ENCODE data around the gene CANX. TPM values are rescaled to one million over a fixed set of nuclear protein-coding genes. Genes with fewer than 3 reads are reported as not detected.
A peak's percentile ranks its signal among the peaks of the same experiment; 100 is the strongest.

The CANX gene
- total and polyA plus RNA-seq, 9 of the 15 experiments (the other 6 are each of a cell fraction or from before 2014, with no cell fraction given), result 155 to 893 (median 589) TPM

DNA sequence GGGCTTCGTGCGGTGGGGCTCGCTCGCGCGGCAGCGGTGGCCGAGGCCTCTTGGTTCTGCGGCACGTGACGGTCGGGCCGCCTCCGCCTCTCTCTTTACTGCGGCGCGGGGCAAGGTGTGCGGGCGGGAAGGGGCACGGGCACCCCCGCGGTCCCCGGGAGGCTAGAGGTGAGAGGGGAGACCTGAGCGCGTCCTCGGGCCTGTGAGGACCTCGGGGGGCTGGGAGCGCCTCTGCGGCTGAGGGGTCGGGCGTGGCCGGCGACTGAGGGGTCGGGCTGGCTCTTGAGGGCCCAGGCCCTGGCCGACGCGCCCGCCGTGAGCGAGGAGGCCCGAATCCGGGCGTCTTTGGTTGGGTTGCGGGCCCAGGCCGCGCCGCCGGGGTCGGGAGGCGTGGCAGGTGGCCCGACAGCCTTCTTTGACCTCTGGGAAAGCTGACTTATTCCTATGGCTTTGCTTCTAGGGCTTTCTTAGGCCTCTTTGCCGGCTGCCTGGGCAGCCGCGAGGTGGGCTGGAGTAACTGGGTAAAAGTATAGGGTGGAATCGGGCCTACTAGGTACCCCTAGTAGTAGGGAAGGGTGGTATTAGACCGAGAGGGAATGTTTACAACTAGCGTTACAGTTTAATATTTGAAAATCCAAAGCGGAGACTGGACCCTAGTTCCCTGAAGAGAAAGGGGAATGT is at the start of gene CANX (continued):
- TF ChIP-seq, protein P1, sequence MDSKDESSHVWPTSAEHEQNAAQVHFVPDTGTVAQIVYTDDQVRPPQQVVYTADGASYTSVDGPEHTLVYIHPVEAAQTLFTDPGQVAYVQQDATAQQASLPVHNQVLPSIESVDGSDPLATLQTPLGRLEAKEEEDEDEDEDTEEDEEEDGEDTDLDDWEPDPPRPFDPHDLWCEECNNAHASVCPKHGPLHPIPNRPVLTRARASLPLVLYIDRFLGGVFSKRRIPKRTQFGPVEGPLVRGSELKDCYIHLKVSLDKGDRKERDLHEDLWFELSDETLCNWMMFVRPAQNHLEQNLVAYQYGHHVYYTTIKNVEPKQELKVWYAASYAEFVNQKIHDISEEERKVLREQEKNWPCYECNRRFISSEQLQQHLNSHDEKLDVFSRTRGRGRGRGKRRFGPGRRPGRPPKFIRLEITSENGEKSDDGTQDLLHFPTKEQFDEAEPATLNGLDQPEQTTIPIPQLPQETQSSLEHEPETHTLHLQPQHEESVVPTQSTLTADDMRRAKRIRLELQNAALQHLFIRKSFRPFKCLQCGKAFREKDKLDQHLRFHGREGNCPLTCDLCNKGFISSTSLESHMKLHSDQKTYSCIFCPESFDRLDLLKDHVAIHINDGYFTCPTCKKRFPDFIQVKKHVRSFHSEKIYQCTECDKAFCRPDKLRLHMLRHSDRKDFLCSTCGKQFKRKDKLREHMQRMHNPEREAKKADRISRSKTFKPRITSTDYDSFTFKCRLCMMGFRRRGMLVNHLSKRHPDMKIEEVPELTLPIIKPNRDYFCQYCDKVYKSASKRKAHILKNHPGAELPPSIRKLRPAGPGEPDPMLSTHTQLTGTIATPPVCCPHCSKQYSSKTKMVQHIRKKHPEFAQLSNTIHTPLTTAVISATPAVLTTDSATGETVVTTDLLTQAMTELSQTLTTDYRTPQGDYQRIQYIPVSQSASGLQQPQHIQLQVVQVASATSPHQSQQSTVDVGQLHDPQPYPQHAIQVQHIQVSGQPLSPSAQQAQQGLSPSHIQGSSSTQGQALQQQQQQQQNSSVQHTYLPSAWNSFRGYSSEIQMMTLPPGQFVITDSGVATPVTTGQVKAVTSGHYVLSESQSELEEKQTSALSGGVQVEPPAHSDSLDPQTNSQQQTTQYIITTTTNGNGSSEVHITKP (IDR thresholded peaks at IDR 0.05; ENCODE audit: partially characterized antibody), result no peak
- TF ChIP-seq ZNF408 (CRISPR knock-in tag; IDR thresholded peaks at IDR 0.05; ENCODE audit: low read depth) (no peak), MEF2D (tag; conservative IDR thresholded peaks at IDR 0.05; ENCODE audit: low read depth) (no peak), ZNF695 (CRISPR knock-in tag; IDR thresholded peaks at IDR 0.05) (no peak), FOXK2 (conservative IDR thresholded peaks at IDR 0.05 in 1 of 2, IDR thresholded peaks at IDR 0.05 in 1 of 2; ENCODE audit: low read depth in 2 of 2) (no peak; a peak in 1 of 4 replicates), NFYB (IDR thresholded peaks at IDR 0.05; ENCODE audit: extremely low read depth, insufficient read length) (no peak), EZH2 (IDR thresholded peaks at IDR 0.05; ENCODE audit: borderline replicate concordance, low read depth, low read length) (no peak), ZNF717 (CRISPR knock-in tag; IDR thresholded peaks at IDR 0.05) (no peak), ZBTB2 (IDR thresholded peaks at IDR 0.05) (no peak), ZBTB17 (CRISPR knock-in tag; IDR thresholded peaks at IDR 0.05) (peak; percentile 49; the same call in 1 of the 2 replicates), STAT5B (CRISPR knock-in tag; IDR thresholded peaks at IDR 0.05) (no peak), RBFOX2 (IDR thresholded peaks at IDR 0.05; ENCODE audit: low read depth, low read length) (peak; percentile 99), SRSF1 (IDR thresholded peaks at IDR 0.05; ENCODE audit: low read depth, low read length) (0 out of 2 replicates have a peak, but pooled peaks have one; percentile 51), CEBPG (CRISPR knock-in tag; IDR thresholded peaks at IDR 0.05) (no peak), CEBPG (tag; conservative IDR thresholded peaks at IDR 0.05 in 1 of 2, IDR thresholded peaks at IDR 0.05 in 1 of 2) (no peak), ZNF436 (CRISPR knock-in tag; IDR thresholded peaks at IDR 0.05) (no peak), PTRF (tag; IDR thresholded peaks at IDR 0.05) (no peak)
- TF ChIP-seq, protein P2, sequence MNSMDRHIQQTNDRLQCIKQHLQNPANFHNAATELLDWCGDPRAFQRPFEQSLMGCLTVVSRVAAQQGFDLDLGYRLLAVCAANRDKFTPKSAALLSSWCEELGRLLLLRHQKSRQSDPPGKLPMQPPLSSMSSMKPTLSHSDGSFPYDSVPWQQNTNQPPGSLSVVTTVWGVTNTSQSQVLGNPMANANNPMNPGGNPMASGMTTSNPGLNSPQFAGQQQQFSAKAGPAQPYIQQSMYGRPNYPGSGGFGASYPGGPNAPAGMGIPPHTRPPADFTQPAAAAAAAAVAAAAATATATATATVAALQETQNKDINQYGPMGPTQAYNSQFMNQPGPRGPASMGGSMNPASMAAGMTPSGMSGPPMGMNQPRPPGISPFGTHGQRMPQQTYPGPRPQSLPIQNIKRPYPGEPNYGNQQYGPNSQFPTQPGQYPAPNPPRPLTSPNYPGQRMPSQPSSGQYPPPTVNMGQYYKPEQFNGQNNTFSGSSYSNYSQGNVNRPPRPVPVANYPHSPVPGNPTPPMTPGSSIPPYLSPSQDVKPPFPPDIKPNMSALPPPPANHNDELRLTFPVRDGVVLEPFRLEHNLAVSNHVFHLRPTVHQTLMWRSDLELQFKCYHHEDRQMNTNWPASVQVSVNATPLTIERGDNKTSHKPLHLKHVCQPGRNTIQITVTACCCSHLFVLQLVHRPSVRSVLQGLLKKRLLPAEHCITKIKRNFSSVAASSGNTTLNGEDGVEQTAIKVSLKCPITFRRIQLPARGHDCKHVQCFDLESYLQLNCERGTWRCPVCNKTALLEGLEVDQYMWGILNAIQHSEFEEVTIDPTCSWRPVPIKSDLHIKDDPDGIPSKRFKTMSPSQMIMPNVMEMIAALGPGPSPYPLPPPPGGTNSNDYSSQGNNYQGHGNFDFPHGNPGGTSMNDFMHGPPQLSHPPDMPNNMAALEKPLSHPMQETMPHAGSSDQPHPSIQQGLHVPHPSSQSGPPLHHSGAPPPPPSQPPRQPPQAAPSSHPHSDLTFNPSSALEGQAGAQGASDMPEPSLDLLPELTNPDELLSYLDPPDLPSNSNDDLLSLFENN (IDR thresholded peaks at IDR 0.05; ENCODE audit: low read depth in 2 of 2, low read length in 2 of 2), result peak in 1 of 2 experiments; percentile 63; a peak in 1 of 4 replicates
